Measurements from ENCODE around the gene DDX17. TPM values are rescaled to one million over a fixed set of nuclear protein-coding genes. Genes with fewer than 3 reads are reported as not detected.

The DDX17 gene
- total and polyA plus RNA-seq, 2 experiments from 2014 or later, result 88.0 to 603 TPM

- Histone ChIP-seq H2AFZ (no peak overlapping the region), H4K20me1 (replicated peaks; ENCODE audit: insufficient read depth) (no peaks in the 10 kb centered on the region; the same call in 1 of the 2 replicates), H3K79me2 (replicated peaks; ENCODE audit: insufficient read depth) (no peaks in the 10 kb centered on the region), H3K9me2 (ENCODE audit: insufficient read depth) (no peaks in the 10 kb centered on the region), H3K4me1 (ENCODE audit: insufficient read depth) (peaks cover 8% of the 10 kb centered on the region; the same call in 1 of the 2 replicates), H3K36me3 (ENCODE audit: insufficient read depth) (no peaks in the 10 kb centered on the region), H3K4me3 (peak overlapping the region; percentile 61), H3F3A (replicated peaks; ENCODE audit: low read depth) (peaks cover 12% of the 10 kb centered on the region; the same call in 1 of the 2 replicates), H3K27ac (ENCODE audit: low read depth) (no peak overlapping the region), H3K4me2 (peak overlapping the region; percentile 80), H3K27me3 (ENCODE audit: insufficient read depth) (peaks cover 66% of the 10 kb centered on the region)
- Mint-ChIP-seq H3K4me3 (peak overlapping the region; percentile 77), H3K27ac (no peak overlapping the region), H3K4me1 (peaks cover 33% of the 10 kb centered on the region), H3K36me3 (ENCODE audit: low read depth) (no peaks in the 10 kb centered on the region; the same call in 2 of the 3 replicates), H3K9me3 (peaks cover 4% of the 10 kb centered on the region; the same call in 1 of the 3 replicates), H3K27me3 (ENCODE audit: insufficient read depth, low read depth, poor library complexity) (peaks cover 52% of the 10 kb centered on the region)
- DNase-seq (ENCODE audit: low spot score), result no peak
- ATAC-seq, result peak; percentile 6; the same call in 1 of the 3 replicates
- TF ChIP-seq CTCF (conservative IDR thresholded peaks at IDR 0.05; ENCODE audit: low read depth in 2 of 2) (no peak), EZH2 (IDR thresholded peaks at IDR 0.05; ENCODE audit: low read depth, unreplicated experiment) (peak; percentile 52), POLR2AphosphoS5 (IDR thresholded peaks at IDR 0.05; ENCODE audit: low read depth) (no peak), EZH2phosphoT487 (IDR thresholded peaks at IDR 0.05; ENCODE audit: unreplicated experiment) (no peak), ZNF331 (CRISPR knock-in tag; IDR thresholded peaks at IDR 0.05; ENCODE audit: low read depth) (no peak), CREB1 (CRISPR knock-in tag; IDR thresholded peaks at IDR 0.05; ENCODE audit: low read depth) (no peak)
Measured at GRCh38 chr22:38454353-38455075, 51.6 kb downstream of the DDX17 start.

DNA sequence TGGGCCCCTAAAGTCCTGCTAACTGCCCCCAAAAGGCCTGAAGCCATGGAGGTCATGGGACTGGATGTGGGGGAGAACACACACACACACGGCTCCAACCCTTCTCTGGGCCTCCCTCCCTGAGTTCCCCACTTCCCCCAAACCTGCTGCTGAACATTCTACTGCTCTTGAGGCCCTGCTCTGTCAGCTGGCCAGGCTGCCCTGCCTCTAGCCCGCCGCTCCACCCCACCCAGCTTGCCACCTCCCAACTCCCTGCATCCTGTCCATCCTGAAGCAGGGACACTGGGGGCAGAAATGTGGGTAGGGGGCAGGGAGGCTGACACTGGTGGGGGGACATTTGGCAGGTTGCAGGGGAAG, 52.1 kb downstream of the DDX17 start:
- H2AFZ ChIP-seq, result no peak overlapping the region
- ATAC-seq (peak; percentile 4; the same call in 1 of the 3 replicates), DNase-seq (ENCODE audit: low spot score) (no peak)
- peaks cover 61% of the 10 kb centered on the region for H3K27me3 ChIP-seq (ENCODE audit: insufficient read depth)
- no peaks in the 10 kb centered on the region for H3K9me2 ChIP-seq (ENCODE audit: insufficient read depth)
- Mint-ChIP-seq H3K9me3 (peaks cover 4% of the 10 kb centered on the region; the same call in 1 of the 3 replicates), H3K4me3 (peak overlapping the region; percentile 77; the same call in 2 of the 3 replicates), H3K4me1 (peaks cover 33% of the 10 kb centered on the region), H3K27ac (no peak overlapping the region), H3K36me3 (ENCODE audit: low read depth) (no peaks in the 10 kb centered on the region; the same call in 2 of the 3 replicates), H3K27me3 (ENCODE audit: insufficient read depth, low read depth, poor library complexity) (peaks cover 52% of the 10 kb centered on the region)
- H3K27ac ChIP-seq (ENCODE audit: low read depth), result no peak overlapping the region
- no peaks in the 10 kb centered on the region for H3K36me3 ChIP-seq (ENCODE audit: insufficient read depth)
- H3F3A ChIP-seq (replicated peaks; ENCODE audit: low read depth), result peaks cover 12% of the 10 kb centered on the region; the same call in 1 of the 2 replicates
- peak overlapping the region; percentile 61 for H3K4me3 ChIP-seq
- peak overlapping the region; percentile 80; the same call in 1 of the 2 replicates for H3K4me2 ChIP-seq
- H3K79me2 ChIP-seq (replicated peaks; ENCODE audit: insufficient read depth), result no peaks in the 10 kb centered on the region
- H4K20me1 ChIP-seq (replicated peaks; ENCODE audit: insufficient read depth), result no peaks in the 10 kb centered on the region; the same call in 1 of the 2 replicates
- H3K4me1 ChIP-seq (ENCODE audit: insufficient read depth), result peaks cover 8% of the 10 kb centered on the region; the same call in 1 of the 2 replicates
- TF ChIP-seq POLR2AphosphoS5 (IDR thresholded peaks at IDR 0.05; ENCODE audit: low read depth) (no peak), ZNF114 (CRISPR knock-in tag; IDR thresholded peaks at IDR 0.05) (no peak), CTCF (conservative IDR thresholded peaks at IDR 0.05; ENCODE audit: low read depth in 2 of 2) (no peak), JUNB (IDR thresholded peaks at IDR 0.05; ENCODE audit: unreplicated experiment) (no peak), STAT1 (IDR thresholded peaks at IDR 0.05; ENCODE audit: unreplicated experiment) (no peak), EZH2 (IDR thresholded peaks at IDR 0.05; ENCODE audit: low read depth, unreplicated experiment) (no peak)
- TF ChIP-seq, protein P1, sequence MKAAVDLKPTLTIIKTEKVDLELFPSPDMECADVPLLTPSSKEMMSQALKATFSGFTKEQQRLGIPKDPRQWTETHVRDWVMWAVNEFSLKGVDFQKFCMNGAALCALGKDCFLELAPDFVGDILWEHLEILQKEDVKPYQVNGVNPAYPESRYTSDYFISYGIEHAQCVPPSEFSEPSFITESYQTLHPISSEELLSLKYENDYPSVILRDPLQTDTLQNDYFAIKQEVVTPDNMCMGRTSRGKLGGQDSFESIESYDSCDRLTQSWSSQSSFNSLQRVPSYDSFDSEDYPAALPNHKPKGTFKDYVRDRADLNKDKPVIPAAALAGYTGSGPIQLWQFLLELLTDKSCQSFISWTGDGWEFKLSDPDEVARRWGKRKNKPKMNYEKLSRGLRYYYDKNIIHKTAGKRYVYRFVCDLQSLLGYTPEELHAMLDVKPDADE (IDR thresholded peaks at IDR 0.05), result no peak

Data from GM23338 (cell line).